Sigmoid colon (tissue), 4 donors: ENCODE results near the gene PACS1.

ENCODE experiments used
- EP300 ChIP-seq, 4 donors: sonication (generic); formaldehyde crosslinking; IDR thresholded peaks; one replicate each; pipeline ENCODE4 v1.6.1; 2017; ENCODE audit warnings: antibody characterized with exemption in 4 of 4
- POLR2AphosphoS5 ChIP-seq, 4 donors: sonication (generic); formaldehyde crosslinking; IDR thresholded peaks; one replicate each; pipeline ENCODE4 v1.6.1; 2017; ENCODE audit warnings: antibody characterized with exemption in 4 of 4
- TF ChIP-seq, protein P1 (sequence below), 4 experiments: fragments of 450-650 bp in 3 of 4; fragments of 200-600 bp in 1 of 4; IDR thresholded peaks; one replicate each; pipeline ENCODE4 v1.5.1; 2016 to 2019; ENCODE audit warnings: antibody characterized with exemption in 4 of 4, mild to moderate bottlenecking in 3 of 4, moderate library complexity in 2 of 4

DNA sequence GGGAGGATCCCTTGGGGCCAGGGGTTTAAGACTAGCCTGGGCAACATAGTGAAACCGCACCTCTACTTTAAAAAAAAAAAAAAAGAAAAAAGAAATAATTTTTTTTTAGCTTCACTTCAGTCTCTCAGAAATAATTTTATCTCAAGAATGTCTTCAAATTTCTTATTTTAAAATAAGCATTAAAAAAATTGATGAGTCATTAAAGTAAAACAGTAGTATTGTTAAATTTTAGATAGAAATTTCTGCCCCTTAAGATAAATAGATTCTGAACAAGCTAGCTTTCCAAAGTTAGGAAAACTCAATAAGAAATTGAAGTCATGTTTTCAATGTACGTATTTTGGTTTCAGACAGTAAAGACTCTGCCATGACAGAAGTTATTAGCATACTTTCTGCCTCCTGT is 7.7 kb upstream of the PACS1 start:
- TF ChIP-seq EP300 (IDR thresholded peaks at IDR 0.05) (no peak), POLR2AphosphoS5 (IDR thresholded peaks at IDR 0.05) (no peak)
- TF ChIP-seq, protein P1, sequence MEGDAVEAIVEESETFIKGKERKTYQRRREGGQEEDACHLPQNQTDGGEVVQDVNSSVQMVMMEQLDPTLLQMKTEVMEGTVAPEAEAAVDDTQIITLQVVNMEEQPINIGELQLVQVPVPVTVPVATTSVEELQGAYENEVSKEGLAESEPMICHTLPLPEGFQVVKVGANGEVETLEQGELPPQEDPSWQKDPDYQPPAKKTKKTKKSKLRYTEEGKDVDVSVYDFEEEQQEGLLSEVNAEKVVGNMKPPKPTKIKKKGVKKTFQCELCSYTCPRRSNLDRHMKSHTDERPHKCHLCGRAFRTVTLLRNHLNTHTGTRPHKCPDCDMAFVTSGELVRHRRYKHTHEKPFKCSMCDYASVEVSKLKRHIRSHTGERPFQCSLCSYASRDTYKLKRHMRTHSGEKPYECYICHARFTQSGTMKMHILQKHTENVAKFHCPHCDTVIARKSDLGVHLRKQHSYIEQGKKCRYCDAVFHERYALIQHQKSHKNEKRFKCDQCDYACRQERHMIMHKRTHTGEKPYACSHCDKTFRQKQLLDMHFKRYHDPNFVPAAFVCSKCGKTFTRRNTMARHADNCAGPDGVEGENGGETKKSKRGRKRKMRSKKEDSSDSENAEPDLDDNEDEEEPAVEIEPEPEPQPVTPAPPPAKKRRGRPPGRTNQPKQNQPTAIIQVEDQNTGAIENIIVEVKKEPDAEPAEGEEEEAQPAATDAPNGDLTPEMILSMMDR (IDR thresholded peaks at IDR 0.05), result no peak
